Endothelial cell of umbilical vein (primary cell): ENCODE data around the gene ITIH5. TPM values are rescaled to one million over a fixed set of nuclear protein-coding genes. Genes with fewer than 3 reads are reported as not detected.

Source experiments
- BruUV-seq: library from RNA; stranded (reverse); fragments of 400-500 nt; replicated peaks from 2 replicates; lab custom pipeline; 2021; lab: Mats Ljungman, UMichigan
- CTCF ChIA-PET: fragments of 300-600, 350-600 bp; sonication (Branson Sonifier 250); formaldehyde crosslinking; loops from one replicate; lab custom pipeline; 2021; ENCODE audit warnings: antibody characterized with exemption, inconsistent platforms; lab: Charles Lee
- POLR2A ChIA-PET: fragments of 300-600, 350-600 bp; sonication (Branson Sonifier 250); formaldehyde crosslinking; loops from one replicate; lab custom pipeline; 2021; ENCODE audit warnings: antibody characterized with exemption, inconsistent platforms; lab: Charles Lee
- DNase-seq: peaks from one replicate; pipeline ENCODE4 v3.0.0-alpha.2; 2011; ENCODE audit warnings: low read depth, low spot score
- FAIRE-seq: peaks from 2 replicates; lab custom pipeline; 2011; peaks lifted over from hg19 to GRCh38; lab: Jason Lieb, UNC
- H2AFZ ChIP-seq: 2 replicates; pipeline ENCODE4 v1.6.0; 2012; ENCODE audit warnings: low read depth, low read length, control low read depth, inconsistent platforms
- H3K27ac ChIP-seq: 2 replicates; pipeline ENCODE4 v1.5.1; 2011; ENCODE audit warnings: low read depth, mild to moderate bottlenecking, control low read depth, low read length, moderate library complexity; ENCODE audit not compliant: insufficient read depth
- H3K27me3 ChIP-seq, 2 experiments: 2 replicates each; pipeline versions ENCODE4 v1.6.0 to v1.6.1; 2011; ENCODE audit warnings: low read length in 2 of 2, mixed read lengths in 1 of 2; ENCODE audit not compliant: control insufficient read depth in 2 of 2, insufficient read depth in 2 of 2
- H3K36me3 ChIP-seq, 2 experiments: 2 replicates in 1 of 2; 3 replicates in 1 of 2; pipeline ENCODE4 v1.5.1; 2011; ENCODE audit warnings: low read length in 2 of 2, mild to moderate bottlenecking in 1 of 2, moderate library complexity in 1 of 2; ENCODE audit not compliant: control insufficient read depth in 2 of 2, insufficient read depth in 2 of 2; ENCODE audit errors: extremely low read depth in 1 of 2
- H3K4me1 ChIP-seq: 3 replicates; pipeline ENCODE4 v1.5.1; 2011; ENCODE audit warnings: mild to moderate bottlenecking, low read length; ENCODE audit not compliant: control insufficient read depth, insufficient read depth; ENCODE audit errors: extremely low read depth
- H3K4me2 ChIP-seq: 2 replicates; pipeline ENCODE4 v1.6.1; 2011; ENCODE audit warnings: low read length, control low read depth, mixed read lengths; ENCODE audit not compliant: insufficient read depth
- H3K4me3 ChIP-seq, 3 experiments: fragments of 200-600 bp in 1 of 3; sonication (generic), shearing (Covaris generic) in 1 of 3; replicated peaks in 1 of 3; 2 replicates each; pipeline ENCODE4 v1.5.1; 2011 to 2016; ENCODE audit warnings: control low read depth in 3 of 3, low read length in 3 of 3, mild to moderate bottlenecking in 2 of 3, inconsistent platforms in 1 of 3, low read depth in 1 of 3, moderate library complexity in 1 of 3; ENCODE audit not compliant: insufficient read depth in 1 of 3
- H3K79me2 ChIP-seq: 2 replicates; pipeline ENCODE4 v1.6.0; 2012; ENCODE audit warnings: low read length, inconsistent platforms; ENCODE audit not compliant: control insufficient read depth, insufficient read depth
- H3K9ac ChIP-seq: replicated peaks from 2 replicates; pipeline ENCODE3; 2011; ENCODE audit warnings: low read length, control low read depth; ENCODE audit not compliant: insufficient read depth; ENCODE audit errors: extremely low read depth
- H3K9me1 ChIP-seq: replicated peaks from 3 replicates; pipeline ENCODE4 v1.6.0; 2011; ENCODE audit warnings: mild to moderate bottlenecking, low read length; ENCODE audit not compliant: control insufficient read depth, insufficient read depth; ENCODE audit errors: extremely low read depth
- H3K9me3 ChIP-seq: replicated peaks from 2 replicates; pipeline ENCODE4 v1.5.1; 2012; ENCODE audit warnings: low read length, inconsistent platforms; ENCODE audit not compliant: control insufficient read depth, insufficient read depth
- H4K20me1 ChIP-seq: replicated peaks from 2 replicates; pipeline ENCODE3; 2011; ENCODE audit warnings: mild to moderate bottlenecking, low read length; ENCODE audit not compliant: control insufficient read depth, insufficient read depth; ENCODE audit errors: extremely low read depth
- CTCF ChIP-seq, 2 donors: IDR thresholded peaks; 1 replicate in 1 of 2; 2 replicates in 1 of 2; pipeline ENCODE4 v1.5.1; 2011; ENCODE audit warnings: low read length in 2 of 2, mild to moderate bottlenecking in 2 of 2, moderate library complexity in 2 of 2, control low read depth in 1 of 2, inconsistent platforms in 1 of 2, low read depth in 1 of 2; ENCODE audit not compliant: insufficient read depth in 1 of 2; ENCODE audit errors: extremely low read depth in 1 of 2
- EZH2 ChIP-seq: IDR thresholded peaks from 2 replicates; pipeline ENCODE4 v1.6.1; 2012; ENCODE audit warnings: borderline replicate concordance, low read depth, mild to moderate bottlenecking, moderate library complexity, low read length, inconsistent platforms; ENCODE audit not compliant: severe bottlenecking
- FOS ChIP-seq: IDR thresholded peaks from 2 replicates; pipeline ENCODE4 v1.6.1; 2011; ENCODE audit warnings: mild to moderate bottlenecking, low read length, moderate library complexity, borderline replicate concordance; ENCODE audit not compliant: insufficient read depth
- GATA2 ChIP-seq: IDR thresholded peaks from 2 replicates; pipeline ENCODE4 v1.7.0; 2011; ENCODE audit warnings: low read depth, mild to moderate bottlenecking, moderate library complexity, mixed read lengths, low read length; ENCODE audit not compliant: insufficient read length, insufficient read depth
- JUN ChIP-seq: IDR thresholded peaks from 2 replicates; pipeline ENCODE4 v1.6.1; 2011; ENCODE audit warnings: borderline replicate concordance, low read depth; ENCODE audit not compliant: insufficient read length, insufficient read depth
- MAX ChIP-seq: IDR thresholded peaks from 2 replicates; pipeline ENCODE4 v1.6.1; 2011; ENCODE audit not compliant: insufficient read depth, insufficient read length
- MYC ChIP-seq: IDR thresholded peaks from one replicate; pipeline ENCODE4 v1.6.1; 2011; ENCODE audit warnings: mild to moderate bottlenecking, low read depth, low read length
- POLR2A ChIP-seq: IDR thresholded peaks from 2 replicates; pipeline ENCODE4 v1.6.1; 2012; ENCODE audit warnings: low read depth, mild to moderate bottlenecking, control low read depth, low read length
- POLR2AphosphoS5 ChIP-seq: IDR thresholded peaks from 2 replicates; pipeline ENCODE4 v1.6.1; 2012; ENCODE audit warnings: low read depth, mild to moderate bottlenecking, control low read depth, low read length, moderate library complexity; ENCODE audit not compliant: insufficient read depth
- dilution Hi-C: fragments of 300-500 bp; cut with MboI; formaldehyde crosslinking; loops from one replicate; pipeline ENCODE4 v1.15.0; 2019; ENCODE audit warnings: low sequenced_read_pairs; ENCODE audit not compliant: extremely low pct_ligation_motif_present
- intact Hi-C: fragments of 100-400 bp; cut with micrococcal nuclease; formaldehyde crosslinking; loops from one replicate; pipeline ENCODE4 v1.10.0; 2022
- polyA plus RNA-seq, 4 experiments: library from polyadenylated mRNA; depleted of rRNA in 3 of 4; stranded (reverse) in 3 of 4; unstranded in 1 of 4; fragments of >200 nt; gene quantifications; 2 replicates each; pipeline versions ENCODE4 v1.2.1 to v1.2.3, GENCODE V29; 2011 to 2012; ENCODE audit warnings: missing spikeins in 1 of 4
- total RNA-seq: library from RNA; stranded (reverse); gene quantifications from 2 replicates; pipeline ENCODE4 v1.2.3, GENCODE V29; 2021

Gene ITIH5
- total and polyA plus RNA-seq, 2 donors (not counting 3 experiments of a cell fraction or from before 2014, with no cell fraction given) = not detected

- POLR2A ChIA-PET = no interaction called here
- FAIRE-seq (no peak), DNase-seq (no peak)
- H3K27me3 ChIP-seq = no peaks in the 10 kb centered on the region
- no peaks in the 10 kb centered on the region for H3K9me1 ChIP-seq
- no peaks in the 10 kb centered on the region for H3K36me3 ChIP-seq
- TF ChIP-seq POLR2A = no peak
- no peak for TF ChIP-seq POLR2AphosphoS5
- TF ChIP-seq MAX = no peak
- no peak for TF ChIP-seq JUN
- no peak for TF ChIP-seq FOS
- TF ChIP-seq EZH2 = no peak
- no peak for TF ChIP-seq GATA2
- no peak for TF ChIP-seq MYC
- TF ChIP-seq CTCF (IDR thresholded peaks at IDR 0.05; ENCODE audit: extremely low read depth in 1 of 2, insufficient read depth in 1 of 2, low read depth in 1 of 2, low read length in 2 of 2) = no peak
- H3K4me3 ChIP-seq = no peak overlapping the region
- no peaks in the 10 kb centered on the region for H4K20me1 ChIP-seq
- CTCF ChIA-PET = interaction anchor here (1.5 kb wide), 1 partner anchor 22 kb away, joined by 6 read pairs; no protein-coding TSS in a partner anchor
- no peaks in the 10 kb centered on the region for H3K79me2 ChIP-seq
- BruUV-seq = no TSS peak
- H2AFZ ChIP-seq = no peak overlapping the region
- H3K27ac ChIP-seq = no peak overlapping the region
- dilution Hi-C loops (no loop called here), intact Hi-C loops (no loop called here)
- H3K4me2 ChIP-seq = no peak overlapping the region
- no peaks in the 10 kb centered on the region for H3K9me3 ChIP-seq
- no peak overlapping the region for H3K9ac ChIP-seq
- H3K4me1 ChIP-seq = no peaks in the 10 kb centered on the region
Observed at GRCh38 chr10:7547206-7547605, 119.6 kb downstream of the ITIH5 start.
